ENCODE results near the gene SLC7A5. TPM values are rescaled to one million over a fixed set of nuclear protein-coding genes. Genes with fewer than 3 reads are reported as not detected.

The SLC7A5 gene
- polyA plus RNA-seq, 1 donor = 15.0 TPM

GRCh38 chr16:87803385-87803784, 65.9 kb downstream of the SLC7A5 start:
- Histone ChIP-seq H3K9me3 (ENCODE audit: control insufficient read depth, low read depth, low read length) (no peaks in the 10 kb centered on the region), H3K27me3 (ENCODE audit: control insufficient read depth, insufficient read depth, low read length) (no peaks in the 10 kb centered on the region), H3K36me3 (ENCODE audit: control insufficient read depth, insufficient read depth, low read length) (no peaks in the 10 kb centered on the region), H3K4me1 (ENCODE audit: control insufficient read depth, insufficient read depth, low read length) (peaks cover 19% of the 10 kb centered on the region), H3K27ac (ENCODE audit: low read length) (no peak overlapping the region), H3K4me3 (ENCODE audit: low read length) (no peak overlapping the region)
- no peak for DNase-seq
- WGBS (ENCODE audit: insufficient coverage, low lambda C conversion rate) = no CpG with 5 or more reads among the region's 5 CpGs

- Histone ChIP-seq H3K4me3 (ENCODE audit: low read length) (no peak overlapping the region), H3K36me3 (ENCODE audit: control insufficient read depth, insufficient read depth, low read length) (no peaks in the 10 kb centered on the region), H3K27ac (ENCODE audit: low read length) (no peak overlapping the region), H3K9me3 (ENCODE audit: control insufficient read depth, low read depth, low read length) (no peaks in the 10 kb centered on the region), H3K27me3 (ENCODE audit: control insufficient read depth, insufficient read depth, low read length) (no peaks in the 10 kb centered on the region), H3K4me1 (ENCODE audit: control insufficient read depth, insufficient read depth, low read length) (peaks cover 19% of the 10 kb centered on the region)
- no CpG with 5 or more reads among the region's 8 CpGs for WGBS (ENCODE audit: insufficient coverage, low lambda C conversion rate)
- no peak for DNase-seq
Measured at GRCh38 chr16:87802670-87803069, 66.6 kb downstream of the SLC7A5 start.

- WGBS (ENCODE audit: insufficient coverage, low lambda C conversion rate) = no CpG with 5 or more reads among the region's 16 CpGs
- no peaks in the 10 kb centered on the region for H3K9me3 ChIP-seq (ENCODE audit: control insufficient read depth, low read depth, low read length)
- peaks cover 11% of the 10 kb centered on the region for H3K4me1 ChIP-seq (ENCODE audit: control insufficient read depth, insufficient read depth, low read length)
- no peak overlapping the region for H3K4me3 ChIP-seq (ENCODE audit: low read length)
- H3K36me3 ChIP-seq (ENCODE audit: control insufficient read depth, insufficient read depth, low read length) = no peaks in the 10 kb centered on the region
- H3K27ac ChIP-seq (ENCODE audit: low read length) = no peak overlapping the region
- H3K27me3 ChIP-seq (ENCODE audit: control insufficient read depth, insufficient read depth, low read length) = no peaks in the 10 kb centered on the region
- no peak for DNase-seq
Measured at GRCh38 chr16:87801679-87802259, 67.5 kb downstream of the SLC7A5 start.

GRCh38 chr16:87800497-87800896, 68.8 kb downstream of the SLC7A5 start:
- Histone ChIP-seq H3K9me3 (ENCODE audit: control insufficient read depth, low read depth, low read length) (no peaks in the 10 kb centered on the region), H3K27me3 (ENCODE audit: control insufficient read depth, insufficient read depth, low read length) (no peaks in the 10 kb centered on the region), H3K27ac (ENCODE audit: low read length) (no peak overlapping the region), H3K36me3 (ENCODE audit: control insufficient read depth, insufficient read depth, low read length) (no peaks in the 10 kb centered on the region), H3K4me1 (ENCODE audit: control insufficient read depth, insufficient read depth, low read length) (no peaks in the 10 kb centered on the region), H3K4me3 (ENCODE audit: low read length) (no peak overlapping the region)
- no CpG with 5 or more reads among the region's 6 CpGs for WGBS (ENCODE audit: insufficient coverage, low lambda C conversion rate)
- DNase-seq = no peak

GRCh38 chr16:87795336-87795735, 74.0 kb downstream of the SLC7A5 start:
- Histone ChIP-seq H3K27me3 (ENCODE audit: control insufficient read depth, insufficient read depth, low read length) (no peaks in the 10 kb centered on the region), H3K4me1 (ENCODE audit: control insufficient read depth, insufficient read depth, low read length) (no peaks in the 10 kb centered on the region), H3K36me3 (ENCODE audit: control insufficient read depth, insufficient read depth, low read length) (no peaks in the 10 kb centered on the region), H3K9me3 (ENCODE audit: control insufficient read depth, low read depth, low read length) (no peaks in the 10 kb centered on the region), H3K4me3 (ENCODE audit: low read length) (no peak overlapping the region), H3K27ac (ENCODE audit: low read length) (no peak overlapping the region)
- no peak for DNase-seq
- WGBS (ENCODE audit: insufficient coverage, low lambda C conversion rate) = no CpG with 5 or more reads among the region's 12 CpGs

GRCh38 chr16:87794485-87795078, 74.7 kb downstream of the SLC7A5 start:
- no peak for DNase-seq
- no peak overlapping the region for H3K4me3 ChIP-seq (ENCODE audit: low read length)
- H3K27ac ChIP-seq (ENCODE audit: low read length) = no peak overlapping the region
- WGBS (ENCODE audit: insufficient coverage, low lambda C conversion rate) = no CpG with 5 or more reads among the region's 14 CpGs
- H3K36me3 ChIP-seq (ENCODE audit: control insufficient read depth, insufficient read depth, low read length) = no peaks in the 10 kb centered on the region
- H3K4me1 ChIP-seq (ENCODE audit: control insufficient read depth, insufficient read depth, low read length) = peaks cover 8% of the 10 kb centered on the region
- no peaks in the 10 kb centered on the region for H3K27me3 ChIP-seq (ENCODE audit: control insufficient read depth, insufficient read depth, low read length)
- H3K9me3 ChIP-seq (ENCODE audit: control insufficient read depth, low read depth, low read length) = peaks cover 4% of the 10 kb centered on the region

GRCh38 chr16:87792205-87792565, 77.1 kb downstream of the SLC7A5 start:
- WGBS (ENCODE audit: insufficient coverage, low lambda C conversion rate) = no CpG with 5 or more reads among the region's 7 CpGs
- Histone ChIP-seq H3K27me3 (ENCODE audit: control insufficient read depth, insufficient read depth, low read length) (no peaks in the 10 kb centered on the region), H3K27ac (ENCODE audit: low read length) (no peak overlapping the region), H3K4me3 (ENCODE audit: low read length) (no peak overlapping the region), H3K4me1 (ENCODE audit: control insufficient read depth, insufficient read depth, low read length) (peaks cover 14% of the 10 kb centered on the region), H3K36me3 (ENCODE audit: control insufficient read depth, insufficient read depth, low read length) (no peaks in the 10 kb centered on the region), H3K9me3 (ENCODE audit: control insufficient read depth, low read depth, low read length) (peaks cover 4% of the 10 kb centered on the region)
- DNase-seq = no peak

- no CpG with 5 or more reads among the region's 32 CpGs for WGBS (ENCODE audit: insufficient coverage, low lambda C conversion rate)
Measured at GRCh38 chr16:87791295-87792204, 77.8 kb downstream of the SLC7A5 start.

GRCh38 chr16:87790292-87791100, 78.8 kb downstream of the SLC7A5 start:
- 100% methylated on average over 2 of the region's 17 CpGs for WGBS (ENCODE audit: insufficient coverage, low lambda C conversion rate)
- Histone ChIP-seq H3K4me3 (ENCODE audit: low read length) (no peak overlapping the region), H3K36me3 (ENCODE audit: control insufficient read depth, insufficient read depth, low read length) (no peaks in the 10 kb centered on the region), H3K4me1 (ENCODE audit: control insufficient read depth, insufficient read depth, low read length) (peaks cover 14% of the 10 kb centered on the region), H3K27me3 (ENCODE audit: control insufficient read depth, insufficient read depth, low read length) (no peaks in the 10 kb centered on the region), H3K9me3 (ENCODE audit: control insufficient read depth, low read depth, low read length) (peaks cover 4% of the 10 kb centered on the region), H3K27ac (ENCODE audit: low read length) (peak overlapping the region; percentile 79)
- peak in 1 of 2 donors; percentile 34 for DNase-seq

More at GRCh38 chr16:87791295-87792204, 77.8 kb downstream of the SLC7A5 start:
- Histone ChIP-seq H3K4me1 (ENCODE audit: control insufficient read depth, insufficient read depth, low read length) (peaks cover 14% of the 10 kb centered on the region), H3K27me3 (ENCODE audit: control insufficient read depth, insufficient read depth, low read length) (no peaks in the 10 kb centered on the region), H3K27ac (ENCODE audit: low read length) (no peak overlapping the region), H3K9me3 (ENCODE audit: control insufficient read depth, low read depth, low read length) (peaks cover 4% of the 10 kb centered on the region), H3K36me3 (ENCODE audit: control insufficient read depth, insufficient read depth, low read length) (no peaks in the 10 kb centered on the region), H3K4me3 (ENCODE audit: low read length) (no peak overlapping the region)
- no peak for DNase-seq

Data from large intestine (tissue), 3 donors.